NT2/D1 (cell line): ENCODE data around the gene SYP.

Experiments
- YY1 ChIP-seq: IDR thresholded peaks from 2 replicates; pipeline ENCODE4 v1.6.1; 2011; ENCODE audit not compliant: insufficient read length, insufficient read depth
- ZNF274 ChIP-seq: IDR thresholded peaks from 2 replicates; pipeline ENCODE4 v1.6.1; 2011; ENCODE audit warnings: mild to moderate bottlenecking, low read depth, low read length

DNA sequence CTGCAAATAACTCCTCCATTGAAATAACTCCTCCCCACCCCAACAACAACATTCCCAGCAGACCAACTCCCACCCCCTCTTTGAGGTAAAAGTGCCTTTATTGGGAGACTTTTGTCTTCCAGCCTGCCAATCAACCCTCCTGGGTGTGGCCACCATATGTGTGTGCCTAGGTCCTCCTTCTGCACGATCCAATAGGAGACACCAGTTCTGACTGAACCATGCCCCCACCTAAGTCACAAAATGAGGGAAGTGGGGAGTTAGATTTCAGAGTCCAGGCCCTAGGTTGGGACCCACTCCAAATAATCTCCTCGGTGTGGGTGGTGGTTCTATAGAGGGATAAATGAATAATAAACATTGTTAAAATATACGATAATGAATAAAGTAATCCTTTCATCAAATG lies 25.3 kb downstream of the SYP start:
- TF ChIP-seq ZNF274 = no peak
- TF ChIP-seq YY1 = no peak
